Measurements from ENCODE around the gene MEF2D. TPM values are rescaled to one million over a fixed set of nuclear protein-coding genes. Genes with fewer than 3 reads are reported as not detected.

MEF2D gene
- total RNA-seq, 1 donor from 2014 or later = 56.6 TPM

DNA sequence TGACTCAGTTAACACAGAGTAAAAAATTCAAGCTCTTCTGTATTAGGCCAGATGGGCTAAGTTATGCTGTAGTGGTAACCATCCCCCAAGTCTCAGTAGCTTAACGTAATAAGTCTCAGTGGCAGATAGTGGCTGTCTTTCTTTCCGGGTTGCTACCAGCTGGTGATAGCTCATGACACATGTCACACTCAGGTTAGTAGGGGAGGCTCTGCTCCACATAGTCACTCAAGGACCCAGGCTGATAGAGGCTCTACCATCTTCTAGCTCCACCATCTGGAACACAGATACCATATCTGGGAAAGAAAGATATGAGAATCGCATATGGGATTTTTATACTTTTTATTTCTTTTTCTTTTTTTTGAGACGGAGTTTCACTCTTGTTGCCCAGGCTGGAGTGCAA, 16.2 kb upstream of the MEF2D start:
- Histone ChIP-seq H3K4me3 (ENCODE audit: insufficient read depth, low read depth, low read length) (no peak overlapping the region), H3K27me3 (ENCODE audit: insufficient read depth, low read length) (no peaks in the 10 kb centered on the region), H3K4me1 (ENCODE audit: insufficient read depth, low read length) (no peaks in the 10 kb centered on the region), H3K4me2 (ENCODE audit: low read length) (no peak overlapping the region), H4K20me1 (ENCODE audit: insufficient read depth, low read length) (no peaks in the 10 kb centered on the region), H3K9me3 (ENCODE audit: insufficient read depth, low read depth, low read length) (no peaks in the 10 kb centered on the region), H2AFZ (ENCODE audit: low read depth, low read length) (no peak overlapping the region), H3K79me2 (ENCODE audit: insufficient read depth, low read length) (no peaks in the 10 kb centered on the region), H3K27ac (ENCODE audit: low read depth, low read length) (no peak overlapping the region), H3K36me3 (ENCODE audit: insufficient read depth, low read length) (no peaks in the 10 kb centered on the region), H3K9ac (ENCODE audit: low read length) (no peak overlapping the region)
- no peak overlapping the region for H3K27ac Mint-ChIP-seq (ENCODE audit: unreplicated experiment)
- peaks cover 13% of the 10 kb centered on the region for H3K27me3 Mint-ChIP-seq (ENCODE audit: low read depth, unreplicated experiment)
- no peaks in the 10 kb centered on the region for H3K9me3 Mint-ChIP-seq (ENCODE audit: unreplicated experiment)
- no peaks in the 10 kb centered on the region for H3K36me3 Mint-ChIP-seq (ENCODE audit: low read depth, unreplicated experiment)
- FAIRE-seq = no peak
- DNase-seq (ENCODE audit: low read depth) = no peak
- no peak for TF ChIP-seq EZH2 (IDR thresholded peaks at IDR 0.05; ENCODE audit: insufficient read depth, low read length)
- TF ChIP-seq, protein P1, sequence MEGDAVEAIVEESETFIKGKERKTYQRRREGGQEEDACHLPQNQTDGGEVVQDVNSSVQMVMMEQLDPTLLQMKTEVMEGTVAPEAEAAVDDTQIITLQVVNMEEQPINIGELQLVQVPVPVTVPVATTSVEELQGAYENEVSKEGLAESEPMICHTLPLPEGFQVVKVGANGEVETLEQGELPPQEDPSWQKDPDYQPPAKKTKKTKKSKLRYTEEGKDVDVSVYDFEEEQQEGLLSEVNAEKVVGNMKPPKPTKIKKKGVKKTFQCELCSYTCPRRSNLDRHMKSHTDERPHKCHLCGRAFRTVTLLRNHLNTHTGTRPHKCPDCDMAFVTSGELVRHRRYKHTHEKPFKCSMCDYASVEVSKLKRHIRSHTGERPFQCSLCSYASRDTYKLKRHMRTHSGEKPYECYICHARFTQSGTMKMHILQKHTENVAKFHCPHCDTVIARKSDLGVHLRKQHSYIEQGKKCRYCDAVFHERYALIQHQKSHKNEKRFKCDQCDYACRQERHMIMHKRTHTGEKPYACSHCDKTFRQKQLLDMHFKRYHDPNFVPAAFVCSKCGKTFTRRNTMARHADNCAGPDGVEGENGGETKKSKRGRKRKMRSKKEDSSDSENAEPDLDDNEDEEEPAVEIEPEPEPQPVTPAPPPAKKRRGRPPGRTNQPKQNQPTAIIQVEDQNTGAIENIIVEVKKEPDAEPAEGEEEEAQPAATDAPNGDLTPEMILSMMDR (IDR thresholded peaks at IDR 0.05; ENCODE audit: insufficient read depth, low read depth, low read length) = no peak
- H3K4me3 Mint-ChIP-seq (ENCODE audit: unreplicated experiment) = no peak overlapping the region
- no peaks in the 10 kb centered on the region for H3K4me1 Mint-ChIP-seq (ENCODE audit: low read depth, unreplicated experiment)

DNA sequence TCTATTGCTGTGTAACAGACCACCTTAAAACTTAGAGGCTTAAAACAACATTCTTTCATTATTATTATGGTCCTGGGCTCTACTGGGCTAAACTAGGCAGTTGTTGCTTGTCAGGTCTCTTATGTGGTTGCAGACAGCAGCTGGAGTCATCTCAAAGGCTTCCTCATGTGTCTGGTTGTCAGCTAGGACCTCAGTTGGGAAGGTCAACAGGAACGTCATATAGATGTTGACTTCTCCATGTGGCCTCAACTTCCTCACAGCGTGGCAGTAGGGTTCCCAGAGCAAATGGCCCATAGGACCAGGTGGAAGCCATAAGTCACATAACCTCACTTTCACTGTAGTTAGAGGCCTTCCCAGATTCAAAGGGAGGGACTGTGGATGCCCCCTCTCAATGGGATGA, 15.4 kb upstream of the MEF2D start:
- no peak overlapping the region for H2AFZ ChIP-seq (ENCODE audit: low read depth, low read length)
- H3K36me3 Mint-ChIP-seq (ENCODE audit: low read depth, unreplicated experiment) = no peaks in the 10 kb centered on the region
- H3K36me3 ChIP-seq (ENCODE audit: insufficient read depth, low read length) = no peaks in the 10 kb centered on the region
- no peaks in the 10 kb centered on the region for H3K4me1 Mint-ChIP-seq (ENCODE audit: low read depth, unreplicated experiment)
- H3K9me3 ChIP-seq (ENCODE audit: insufficient read depth, low read depth, low read length) = no peaks in the 10 kb centered on the region
- H3K4me3 ChIP-seq (ENCODE audit: insufficient read depth, low read depth, low read length) = no peak overlapping the region
- no peaks in the 10 kb centered on the region for H3K27me3 ChIP-seq (ENCODE audit: insufficient read depth, low read length)
- H3K9ac ChIP-seq (ENCODE audit: low read length) = no peak overlapping the region
- DNase-seq (ENCODE audit: low read depth) (no peak), FAIRE-seq (no peak)
- H3K4me2 ChIP-seq (ENCODE audit: low read length) = no peak overlapping the region
- peaks cover 1% of the 10 kb centered on the region for H3K4me1 ChIP-seq (ENCODE audit: insufficient read depth, low read length)
- no peak overlapping the region for H3K27ac ChIP-seq (ENCODE audit: low read depth, low read length)
- H3K27me3 Mint-ChIP-seq (ENCODE audit: low read depth, unreplicated experiment) = peaks cover 15% of the 10 kb centered on the region
- TF ChIP-seq, protein P1 (IDR thresholded peaks at IDR 0.05; ENCODE audit: insufficient read depth, low read depth, low read length) = no peak
- TF ChIP-seq EZH2 (IDR thresholded peaks at IDR 0.05; ENCODE audit: insufficient read depth, low read length) = no peak
- no peaks in the 10 kb centered on the region for H4K20me1 ChIP-seq (ENCODE audit: insufficient read depth, low read length)
- H3K9me3 Mint-ChIP-seq (ENCODE audit: unreplicated experiment) = no peaks in the 10 kb centered on the region
- no peaks in the 10 kb centered on the region for H3K79me2 ChIP-seq (ENCODE audit: insufficient read depth, low read length)
- no peak overlapping the region for H3K4me3 Mint-ChIP-seq (ENCODE audit: unreplicated experiment)
- H3K27ac Mint-ChIP-seq (ENCODE audit: unreplicated experiment) = no peak overlapping the region

DNA sequence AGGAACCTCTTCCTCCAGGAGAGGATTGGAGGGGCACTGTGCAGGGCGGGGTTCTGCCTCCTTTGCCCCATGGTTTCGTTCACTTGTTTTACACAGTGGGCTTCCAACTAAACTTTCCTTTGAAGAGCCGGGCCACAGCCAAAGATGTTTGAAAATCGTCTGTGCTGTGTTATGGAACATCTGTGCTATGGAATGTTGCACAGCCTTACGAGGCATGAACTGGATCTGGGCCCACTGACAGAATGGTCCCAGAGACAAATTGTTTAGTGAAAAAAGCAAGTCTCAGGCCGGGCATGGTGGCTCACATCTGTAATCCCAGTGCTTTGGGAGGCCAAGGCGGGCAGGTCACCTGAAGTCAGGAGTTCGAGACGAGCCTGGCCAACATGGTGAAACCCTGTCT, 12.6 kb upstream of the MEF2D start:
- DNase-seq (ENCODE audit: low read depth) (no peak), FAIRE-seq (no peak)
- Histone ChIP-seq H3K36me3 (ENCODE audit: insufficient read depth, low read length) (no peaks in the 10 kb centered on the region), H3K4me2 (ENCODE audit: low read length) (no peak overlapping the region), H3K4me3 (ENCODE audit: insufficient read depth, low read depth, low read length) (no peak overlapping the region), H3K79me2 (ENCODE audit: insufficient read depth, low read length) (no peaks in the 10 kb centered on the region), H2AFZ (ENCODE audit: low read depth, low read length) (no peak overlapping the region), H3K4me1 (ENCODE audit: insufficient read depth, low read length) (peaks cover 9% of the 10 kb centered on the region), H3K9me3 (ENCODE audit: insufficient read depth, low read depth, low read length) (no peaks in the 10 kb centered on the region), H3K27ac (ENCODE audit: low read depth, low read length) (no peak overlapping the region), H3K27me3 (ENCODE audit: insufficient read depth, low read length) (no peaks in the 10 kb centered on the region), H4K20me1 (ENCODE audit: insufficient read depth, low read length) (no peaks in the 10 kb centered on the region), H3K9ac (ENCODE audit: low read length) (no peak overlapping the region)
- Mint-ChIP-seq H3K36me3 (ENCODE audit: low read depth, unreplicated experiment) (peaks cover 2% of the 10 kb centered on the region), H3K27ac (ENCODE audit: unreplicated experiment) (no peak overlapping the region), H3K4me1 (ENCODE audit: low read depth, unreplicated experiment) (no peaks in the 10 kb centered on the region), H3K9me3 (ENCODE audit: unreplicated experiment) (no peaks in the 10 kb centered on the region), H3K27me3 (ENCODE audit: low read depth, unreplicated experiment) (peaks cover 31% of the 10 kb centered on the region), H3K4me3 (ENCODE audit: unreplicated experiment) (no peak overlapping the region)
- TF ChIP-seq, protein P1 (IDR thresholded peaks at IDR 0.05; ENCODE audit: insufficient read depth, low read depth, low read length) = no peak
